Cardiac septum (tissue), 1 donor: Measurements from ENCODE around the gene KRT6B. TPM values are rescaled to one million over a fixed set of nuclear protein-coding genes. Genes with fewer than 3 reads are reported as not detected.

Source experiments
- DNase-seq: peaks from one replicate; pipeline ENCODE4 v3.0.0-alpha.2; 2020; ENCODE audit warnings: low spot score
- intact Hi-C: fragments of 100-400 bp; cut with DNase I; formaldehyde crosslinking; loops from one replicate; pipeline ENCODE4 v1.14.0; 2022
- total RNA-seq: library from RNA; stranded (reverse); fragmentation: NEBNext Ultra II Directional; extraction: Animal tissue kit (Norgen Biotek cat#: 25700); gene quantifications from one replicate; pipeline ENCODE4 v1.2.1, GENCODE V29; 2021
- donor health status: DM: no; HTN: no; CAD: no.

The KRT6B gene
- total RNA-seq, 1 donor from 2014 or later, result not detected

GRCh38 chr12:52438305-52439301 lies 13.3 kb downstream of the KRT6B start:
- intact Hi-C loops, result no loop called here
- no peak for DNase-seq

- DNase-seq, result no peak
- intact Hi-C loops, result no loop called here
Observed at GRCh38 chr12:52437508-52437907, 14.4 kb downstream of the KRT6B start.

- no peak for DNase-seq
- intact Hi-C loops, result no loop called here
Observed at GRCh38 chr12:52436828-52437474, 15.0 kb downstream of the KRT6B start.

- intact Hi-C loops, result no loop called here
- no peak for DNase-seq
Observed at GRCh38 chr12:52436000-52436827, 15.7 kb downstream of the KRT6B start.

GRCh38 chr12:52435659-52435999 lies 16.3 kb downstream of the KRT6B start:
- intact Hi-C loops, result no loop called here
- DNase-seq, result no peak

- no peak for DNase-seq
- intact Hi-C loops, result no loop called here
Observed at GRCh38 chr12:52434760-52435530, 17.0 kb downstream of the KRT6B start.

- DNase-seq, result no peak
- intact Hi-C loops, result no loop called here
Observed at GRCh38 chr12:52434081-52434733, 17.7 kb downstream of the KRT6B start, which contains the start of gene KRT75. KRT75 (minus strand) TSS chr12:52434371; CDS start chr12:52434304, 67 bp downstream.

- intact Hi-C loops, result no loop called here
- DNase-seq, result no peak
Observed at GRCh38 chr12:52433501-52434080, 18.4 kb downstream of the KRT6B start.

- no peak for DNase-seq
- intact Hi-C loops, result no loop called here
Observed at GRCh38 chr12:52432559-52433207, 19.3 kb downstream of the KRT6B start.

GRCh38 chr12:52428121-52428520 lies 23.8 kb downstream of the KRT6B start:
- no peak for DNase-seq
- intact Hi-C loops, result no loop called here

- intact Hi-C loops, result no loop called here
- DNase-seq, result no peak
Observed at GRCh38 chr12:52427083-52427482, 24.9 kb downstream of the KRT6B start.

GRCh38 chr12:52426034-52426433 lies 25.9 kb downstream of the KRT6B start:
- intact Hi-C loops, result no loop called here
- DNase-seq, result no peak

- intact Hi-C loops, result no loop called here
Observed at GRCh38 chr12:52425466-52425865, 26.5 kb downstream of the KRT6B start.

GRCh38 chr12:52423661-52424500 lies 28.1 kb downstream of the KRT6B start:
- intact Hi-C loops, result no loop called here
- no peak for DNase-seq

More at GRCh38 chr12:52425466-52425865, 26.5 kb downstream of the KRT6B start:
- no peak for DNase-seq

- no peak for DNase-seq
- intact Hi-C loops, result no loop called here
Observed at GRCh38 chr12:52423035-52423434, 28.9 kb downstream of the KRT6B start.

- DNase-seq, result no peak
- intact Hi-C loops, result no loop called here
Observed at GRCh38 chr12:52419656-52420055, 32.3 kb downstream of the KRT6B start.

- intact Hi-C loops, result no loop called here
Observed at GRCh38 chr12:52418576-52419110, 33.3 kb downstream of the KRT6B start.

More at GRCh38 chr12:52418576-52419110, 33.3 kb downstream of the KRT6B start:
- no peak for DNase-seq
